Mesothelial cell of epicardium (in vitro differentiated cells): ENCODE results near the gene NDUFV2. TPM values are rescaled to one million over a fixed set of nuclear protein-coding genes. Genes with fewer than 3 reads are reported as not detected.

Source experiments
- DNase-seq, 2 experiments: peaks; one replicate each; pipeline ENCODE4 v3.0.0; 2021; ENCODE audit warnings: low spot score in 2 of 2; ENCODE audit not compliant: unreplicated experiment in 2 of 2
- H3K27ac Mint-ChIP-seq: 2 replicates; pipeline ENCODE4 v1.8.0; 2021; ENCODE audit warnings: mixed read lengths
- H3K27me3 Mint-ChIP-seq: 2 replicates; pipeline ENCODE4 v1.8.0; 2021; ENCODE audit warnings: low read depth, mixed read lengths
- H3K36me3 Mint-ChIP-seq: 2 replicates; pipeline ENCODE4 v1.8.0; 2021; ENCODE audit warnings: mixed read lengths
- H3K4me1 Mint-ChIP-seq: 2 replicates; pipeline ENCODE4 v1.8.0; 2021; ENCODE audit warnings: mixed read lengths
- H3K4me3 Mint-ChIP-seq: 2 replicates; pipeline ENCODE4 v1.8.0; 2021; ENCODE audit warnings: mild to moderate bottlenecking, moderate library complexity, mixed read lengths
- H3K9me3 Mint-ChIP-seq: 2 replicates; pipeline ENCODE4 v1.8.0; 2021; ENCODE audit warnings: mixed read lengths
- CTCF ChIP-seq: fragments of 200-600 bp; sonication (generic); IDR thresholded peaks from one replicate; pipeline ENCODE4 v1.5.0; 2021; ENCODE audit warnings: antibody characterized with exemption; ENCODE audit not compliant: unreplicated experiment
- total RNA-seq: library from RNA; stranded (reverse); gene quantifications from 3 replicates; pipeline ENCODE4 v1.2.1, GENCODE V29; 2021

NDUFV2 gene
- total RNA-seq, 1 donor from 2014 or later: 106 TPM

- no peak for DNase-seq
- Mint-ChIP-seq H3K27me3 (no peaks in the 10 kb centered on the region), H3K4me1 (peaks cover 18% of the 10 kb centered on the region), H3K9me3 (no peaks in the 10 kb centered on the region), H3K4me3 (no peak overlapping the region), H3K36me3 (no peaks in the 10 kb centered on the region), H3K27ac (no peak overlapping the region)
- no peak for TF ChIP-seq CTCF
These were observed 6.5 kb upstream of the NDUFV2 start for GRCh38 chr18:9096007-9096371.

GRCh38 chr18:9096685-9097084, 5.8 kb upstream of the NDUFV2 start:
- no peak for TF ChIP-seq CTCF
- Mint-ChIP-seq H3K4me3 (no peak overlapping the region), H3K4me1 (peaks cover 22% of the 10 kb centered on the region), H3K27ac (no peak overlapping the region), H3K36me3 (no peaks in the 10 kb centered on the region), H3K9me3 (no peaks in the 10 kb centered on the region), H3K27me3 (no peaks in the 10 kb centered on the region)
- no peak for DNase-seq

GRCh38 chr18:9097349-9097748, 5.2 kb upstream of the NDUFV2 start:
- Mint-ChIP-seq H3K9me3 (no peaks in the 10 kb centered on the region), H3K27ac (no peak overlapping the region), H3K36me3 (no peaks in the 10 kb centered on the region), H3K4me3 (no peak overlapping the region), H3K27me3 (no peaks in the 10 kb centered on the region), H3K4me1 (peaks cover 26% of the 10 kb centered on the region)
- DNase-seq: no peak
- no peak for TF ChIP-seq CTCF

- Mint-ChIP-seq H3K4me1 (peaks cover 39% of the 10 kb centered on the region), H3K36me3 (no peaks in the 10 kb centered on the region), H3K27ac (no peak overlapping the region), H3K9me3 (no peaks in the 10 kb centered on the region), H3K4me3 (peak overlapping the region; percentile 30), H3K27me3 (no peaks in the 10 kb centered on the region)
- TF ChIP-seq CTCF: no peak
- DNase-seq: no peak
These were observed 1.7 kb upstream of the NDUFV2 start for GRCh38 chr18:9100796-9101195.

GRCh38 chr18:9101730-9102507, 580 bp upstream of the NDUFV2 start:
- DNase-seq: no peak

More at GRCh38 chr18:9101730-9102507, 580 bp upstream of the NDUFV2 start:
- TF ChIP-seq CTCF: no peak
- Mint-ChIP-seq H3K27me3 (no peaks in the 10 kb centered on the region), H3K36me3 (no peaks in the 10 kb centered on the region), H3K9me3 (no peaks in the 10 kb centered on the region), H3K27ac (peak overlapping the region; percentile 93), H3K4me1 (peaks cover 50% of the 10 kb centered on the region), H3K4me3 (peak overlapping the region; percentile 88)
